ENCODE measurements around the gene KRTAP4-1.

GRCh38 chr17:41147531-41148204 is 37.0 kb downstream of the KRTAP4-1 start:
- no peak for TF ChIP-seq CTCF (IDR thresholded peaks at IDR 0.05)
- TF ChIP-seq POLR2A (IDR thresholded peaks at IDR 0.05), result no peak
- TF ChIP-seq POLR2AphosphoS5 (IDR thresholded peaks at IDR 0.05), result no peak

Data from gastroesophageal sphincter (tissue), 3 donors.